Measurements from ENCODE around the gene TNKS1BP1. TPM values are rescaled to one million over a fixed set of nuclear protein-coding genes. Genes with fewer than 3 reads are reported as not detected.
A peak's percentile ranks its signal among the peaks of the same experiment; 100 is the strongest.

The TNKS1BP1 gene
- total and polyA plus RNA-seq, 2 experiments from 2014 or later: 54.9 to 104 TPM

DNA sequence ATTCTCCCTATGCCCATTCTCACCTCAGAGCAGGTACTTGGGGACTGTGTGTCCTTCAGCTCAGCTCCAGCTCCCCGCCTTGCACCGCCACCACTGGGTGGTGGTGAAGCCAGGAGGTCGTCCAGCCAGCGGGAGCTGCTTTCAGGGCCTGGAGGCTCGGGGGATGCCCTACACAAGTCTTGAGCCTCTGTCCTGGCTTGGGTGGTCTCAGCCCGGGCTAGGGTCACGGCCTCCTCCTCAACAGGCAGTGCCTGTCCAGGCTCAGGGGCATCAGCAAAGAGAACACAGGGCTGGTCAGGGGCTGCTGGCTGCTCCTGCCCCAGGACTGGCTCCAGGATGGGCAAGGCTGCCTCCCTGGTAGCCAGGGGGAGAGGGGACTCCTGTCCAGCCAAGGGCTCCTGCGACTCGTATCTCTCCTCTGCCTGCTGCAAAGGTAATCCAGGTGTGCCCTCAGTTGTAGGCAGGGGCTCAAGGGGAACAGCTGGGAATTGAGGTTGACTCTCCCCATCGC, 12.2 kb downstream of the TNKS1BP1 start:
- H3K79me2 ChIP-seq: peaks cover 53% of the 10 kb centered on the region
- H3K9me2 ChIP-seq (replicated peaks; ENCODE audit: insufficient read depth): no peaks in the 10 kb centered on the region
- H3K27me3 ChIP-seq: no peaks in the 10 kb centered on the region
- no peaks in the 10 kb centered on the region for H3K9me3 ChIP-seq (ENCODE audit: low read depth)
- no peak overlapping the region for H2AFZ ChIP-seq
- DNase-seq (ENCODE audit: low spot score): no peak
- 92% methylated on average over 10 of the region's 10 CpGs for WGBS (ENCODE audit: low lambda C conversion rate, missing lambda C conversion rate)
- H3K27ac ChIP-seq: peak overlapping the region; percentile 89
- TF ChIP-seq EZH2phosphoT487 (IDR thresholded peaks at IDR 0.05; ENCODE audit: low read depth, severe bottlenecking, unreplicated experiment) (no peak), EZH2 (IDR thresholded peaks at IDR 0.05; ENCODE audit: borderline replicate concordance) (no peak)
- TF ChIP-seq, protein P1, sequence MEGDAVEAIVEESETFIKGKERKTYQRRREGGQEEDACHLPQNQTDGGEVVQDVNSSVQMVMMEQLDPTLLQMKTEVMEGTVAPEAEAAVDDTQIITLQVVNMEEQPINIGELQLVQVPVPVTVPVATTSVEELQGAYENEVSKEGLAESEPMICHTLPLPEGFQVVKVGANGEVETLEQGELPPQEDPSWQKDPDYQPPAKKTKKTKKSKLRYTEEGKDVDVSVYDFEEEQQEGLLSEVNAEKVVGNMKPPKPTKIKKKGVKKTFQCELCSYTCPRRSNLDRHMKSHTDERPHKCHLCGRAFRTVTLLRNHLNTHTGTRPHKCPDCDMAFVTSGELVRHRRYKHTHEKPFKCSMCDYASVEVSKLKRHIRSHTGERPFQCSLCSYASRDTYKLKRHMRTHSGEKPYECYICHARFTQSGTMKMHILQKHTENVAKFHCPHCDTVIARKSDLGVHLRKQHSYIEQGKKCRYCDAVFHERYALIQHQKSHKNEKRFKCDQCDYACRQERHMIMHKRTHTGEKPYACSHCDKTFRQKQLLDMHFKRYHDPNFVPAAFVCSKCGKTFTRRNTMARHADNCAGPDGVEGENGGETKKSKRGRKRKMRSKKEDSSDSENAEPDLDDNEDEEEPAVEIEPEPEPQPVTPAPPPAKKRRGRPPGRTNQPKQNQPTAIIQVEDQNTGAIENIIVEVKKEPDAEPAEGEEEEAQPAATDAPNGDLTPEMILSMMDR (IDR thresholded peaks at IDR 0.05; ENCODE audit: poor library complexity): no peak
- H4K20me1 ChIP-seq (ENCODE audit: insufficient read depth, poor library complexity, severe bottlenecking): peaks cover 14% of the 10 kb centered on the region
- H3K4me1 ChIP-seq (ENCODE audit: insufficient read depth): peaks cover 29% of the 10 kb centered on the region
- H3K4me3 ChIP-seq: no peak overlapping the region
- peaks cover 3% of the 10 kb centered on the region for H3K36me3 ChIP-seq (replicated peaks; ENCODE audit: insufficient read depth, low read depth)
- peak overlapping the region; percentile 77 for H3K4me2 ChIP-seq

DNA sequence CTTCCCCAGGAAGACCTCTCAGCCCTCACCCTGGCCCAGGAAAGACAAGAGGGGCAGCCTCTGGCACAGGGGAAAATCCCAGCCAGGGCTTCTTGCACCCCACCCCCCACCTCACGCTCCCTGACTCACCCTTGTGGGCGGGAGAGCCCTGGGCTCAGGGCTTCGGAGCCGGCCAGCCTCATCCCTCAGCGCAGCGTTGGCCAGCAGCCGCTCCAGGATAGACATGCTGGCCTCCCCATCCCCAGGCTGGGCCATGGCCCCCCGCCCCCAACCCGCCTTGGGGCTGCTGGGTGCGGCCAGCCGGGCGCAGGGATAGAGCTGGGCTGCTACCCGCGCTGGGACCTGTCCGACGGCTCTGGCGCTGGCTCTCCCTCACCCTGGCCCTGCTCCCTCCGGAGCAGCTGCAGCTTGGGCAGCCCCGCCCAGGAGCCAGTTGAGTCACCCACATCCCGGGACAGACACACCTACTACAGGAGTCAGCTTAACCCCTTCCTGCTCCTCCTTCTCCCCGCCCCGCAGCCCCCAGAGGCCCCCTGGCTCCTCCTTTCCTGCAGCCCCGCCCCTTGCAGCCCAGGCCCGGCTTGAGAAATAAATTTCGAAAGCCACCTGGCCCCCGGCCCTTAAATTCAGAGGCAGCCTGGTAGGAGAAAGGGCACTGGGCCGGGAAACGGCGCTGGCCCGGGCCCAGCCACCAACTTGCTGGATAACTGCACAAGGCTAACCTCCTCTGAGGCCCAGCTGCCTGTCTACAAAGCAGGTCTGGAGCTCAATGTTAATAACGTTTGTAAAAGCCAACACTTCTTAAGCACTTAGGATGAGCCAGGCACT, 13.4 kb downstream of the TNKS1BP1 start:
- Histone ChIP-seq H3K27ac (peak overlapping the region; percentile 89), H4K20me1 (ENCODE audit: insufficient read depth, poor library complexity, severe bottlenecking) (peaks cover 14% of the 10 kb centered on the region), H3K9me2 (replicated peaks; ENCODE audit: insufficient read depth) (no peaks in the 10 kb centered on the region), H3K27me3 (no peaks in the 10 kb centered on the region), H3K36me3 (replicated peaks; ENCODE audit: insufficient read depth, low read depth) (no peaks in the 10 kb centered on the region), H3K9me3 (ENCODE audit: low read depth) (no peaks in the 10 kb centered on the region), H3K4me2 (peak overlapping the region; percentile 77), H3K4me3 (peak overlapping the region; percentile 9), H3K79me2 (peaks cover 52% of the 10 kb centered on the region), H3K4me1 (ENCODE audit: insufficient read depth) (peaks cover 29% of the 10 kb centered on the region), H2AFZ (no peak overlapping the region)
- 4% methylated on average over 15 of the region's 31 CpGs for WGBS (ENCODE audit: low lambda C conversion rate, missing lambda C conversion rate)
- TF ChIP-seq EZH2phosphoT487 (IDR thresholded peaks at IDR 0.05; ENCODE audit: low read depth, severe bottlenecking, unreplicated experiment): no peak
- TF ChIP-seq EZH2 (IDR thresholded peaks at IDR 0.05; ENCODE audit: borderline replicate concordance): no peak
- TF ChIP-seq, protein P1 (IDR thresholded peaks at IDR 0.05; ENCODE audit: poor library complexity): no peak
- peak; percentile 96 for DNase-seq (ENCODE audit: low spot score)

DNA sequence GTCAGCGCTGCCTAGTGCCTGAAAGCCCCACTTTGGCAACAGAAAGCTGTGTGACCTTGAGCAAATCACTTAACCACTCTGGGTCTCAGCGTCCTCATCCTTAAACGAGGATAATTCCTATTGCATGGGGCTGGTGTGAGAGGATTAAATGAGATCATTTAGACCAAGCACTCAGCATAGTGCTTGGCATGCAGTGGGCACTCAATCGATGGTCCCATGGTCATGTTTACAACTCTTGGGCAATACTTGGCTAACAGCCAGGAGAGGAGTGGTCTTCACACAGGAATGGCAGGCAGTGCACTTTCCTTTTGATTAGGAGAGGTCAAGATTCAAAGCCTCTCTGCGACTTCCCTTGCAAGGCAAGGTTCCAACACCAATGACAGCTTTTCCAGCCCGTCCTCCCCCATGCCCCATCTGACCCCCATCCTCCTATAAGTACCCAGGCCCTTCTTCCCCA, 14.1 kb downstream of the TNKS1BP1 start:
- Histone ChIP-seq H4K20me1 (ENCODE audit: insufficient read depth, poor library complexity, severe bottlenecking) (peaks cover 17% of the 10 kb centered on the region), H2AFZ (no peak overlapping the region), H3K27me3 (no peaks in the 10 kb centered on the region), H3K4me1 (ENCODE audit: insufficient read depth) (peaks cover 29% of the 10 kb centered on the region), H3K79me2 (peaks cover 55% of the 10 kb centered on the region), H3K27ac (peak overlapping the region; percentile 89), H3K9me2 (replicated peaks; ENCODE audit: insufficient read depth) (no peaks in the 10 kb centered on the region), H3K4me2 (peak overlapping the region; percentile 77), H3K36me3 (replicated peaks; ENCODE audit: insufficient read depth, low read depth) (no peaks in the 10 kb centered on the region), H3K9me3 (ENCODE audit: low read depth) (no peaks in the 10 kb centered on the region), H3K4me3 (peak overlapping the region; percentile 9)
- peak; percentile 70 for DNase-seq (ENCODE audit: low spot score)
- TF ChIP-seq, protein P1 (IDR thresholded peaks at IDR 0.05; ENCODE audit: poor library complexity): no peak
- no peak for TF ChIP-seq EZH2phosphoT487 (IDR thresholded peaks at IDR 0.05; ENCODE audit: low read depth, severe bottlenecking, unreplicated experiment)
- TF ChIP-seq EZH2 (IDR thresholded peaks at IDR 0.05; ENCODE audit: borderline replicate concordance): no peak
- 65% methylated on average over 6 of the region's 6 CpGs for WGBS (ENCODE audit: low lambda C conversion rate, missing lambda C conversion rate)
